Measurements from ENCODE around the gene CTTN.
"Not testable (repeated sequence)": the region's sequence is repeated elsewhere in the genome, so short reads cannot be mapped to it uniquely, and the experiment has no call there.

CTTN gene

DNA sequence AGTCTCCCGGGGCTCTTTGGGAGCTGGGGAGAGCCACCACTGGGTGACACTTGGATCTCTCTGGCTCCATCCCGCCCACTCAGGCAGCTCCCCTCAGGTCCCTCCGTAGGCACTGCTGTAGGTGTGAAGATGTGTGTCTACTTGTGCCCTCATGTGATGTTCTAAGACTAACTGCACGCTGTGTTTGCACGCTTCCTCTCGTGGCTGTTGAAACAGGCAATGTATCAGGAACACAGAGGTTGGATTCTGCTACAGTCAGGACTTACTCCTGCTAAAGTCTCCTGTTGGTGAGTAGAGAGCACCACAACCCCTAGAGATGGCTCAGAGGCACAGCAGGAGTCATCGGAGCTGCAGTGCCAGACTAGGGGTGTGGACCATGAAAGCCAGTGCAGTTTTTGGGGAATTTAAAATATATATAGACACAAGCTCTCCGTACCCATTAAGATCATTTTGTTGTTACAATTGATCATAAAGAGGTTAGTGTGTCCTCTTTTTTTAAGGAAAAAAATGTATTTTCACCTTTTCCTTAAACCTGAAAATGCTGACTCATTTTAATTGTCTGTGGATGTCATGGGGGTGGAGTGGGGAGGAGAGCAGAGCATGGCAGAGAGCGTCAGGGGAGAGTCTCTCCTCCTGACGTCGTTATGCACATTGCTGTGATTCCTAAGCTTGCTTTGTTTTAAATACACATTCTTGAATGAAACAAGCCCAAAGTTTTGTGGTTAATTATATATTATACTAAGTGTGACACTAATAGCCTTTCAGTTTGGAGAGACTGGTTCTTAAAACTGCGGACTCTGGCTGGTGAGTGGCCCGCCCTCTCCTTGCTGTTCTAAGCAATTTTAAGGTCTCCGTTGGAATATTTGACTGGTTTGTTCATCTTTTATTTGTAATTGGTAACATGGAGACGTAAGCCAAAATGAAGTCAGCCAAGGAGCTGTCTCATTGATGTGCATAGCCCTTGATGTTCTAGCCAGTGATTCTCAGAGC lies 16.2 kb upstream of the CTTN start:
- no peak for DNase-seq

- DNase-seq: no peak
These were observed 14.4 kb upstream of the CTTN start for GRCh38 chr11:70383664-70384565.

DNA sequence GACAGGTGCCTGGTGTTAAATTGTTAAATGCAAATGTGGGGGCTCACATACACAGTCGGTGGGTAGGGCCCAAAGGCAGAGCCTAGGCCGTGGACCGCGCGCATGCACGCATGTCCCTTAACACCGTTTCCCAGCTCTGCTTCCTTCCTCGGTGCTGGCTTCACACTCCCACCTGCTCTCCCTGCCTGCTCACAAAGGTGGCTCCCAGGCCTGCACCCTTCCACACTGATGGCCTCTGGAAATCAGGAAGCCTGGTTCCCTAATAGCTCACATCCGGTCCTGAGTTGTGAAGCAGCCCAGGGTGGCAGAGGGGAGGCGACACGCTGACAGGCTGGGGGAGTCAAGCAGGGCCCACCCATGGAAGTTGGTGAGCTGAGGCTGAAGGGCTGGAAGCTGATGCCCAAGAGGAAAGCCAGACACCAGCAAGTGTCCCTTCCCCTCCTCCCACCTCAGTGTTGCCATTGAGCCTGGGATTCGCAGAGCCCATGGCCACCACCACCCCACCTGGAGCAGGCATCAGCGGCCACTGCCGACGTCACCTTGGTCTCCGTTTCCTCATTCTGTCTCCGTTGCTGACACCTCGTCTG lies 13.7 kb upstream of the CTTN start:
- DNase-seq: no peak

GRCh38 chr11:70387564-70387963 lies 10.8 kb upstream of the CTTN start:
- no peak for DNase-seq

DNA sequence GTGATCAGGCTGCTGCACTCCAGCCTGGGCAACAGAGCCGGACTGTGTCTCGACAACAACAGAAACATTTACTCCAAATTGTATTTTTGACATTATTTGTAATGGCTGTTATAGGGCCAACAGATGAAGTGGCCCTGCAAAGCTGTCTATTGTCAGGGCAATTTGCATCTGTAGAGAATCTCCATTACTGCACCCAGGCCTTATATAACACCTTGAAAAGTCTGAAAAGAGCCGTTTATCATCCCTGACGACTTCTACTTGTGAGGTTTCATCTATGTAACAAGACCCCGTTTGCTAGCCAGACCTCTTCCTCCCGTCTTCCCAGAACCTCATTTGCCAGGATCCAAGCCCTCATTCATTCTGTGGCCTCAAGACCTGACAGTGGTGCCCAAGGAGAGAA lies 9.1 kb upstream of the CTTN start:
- no peak for DNase-seq

DNA sequence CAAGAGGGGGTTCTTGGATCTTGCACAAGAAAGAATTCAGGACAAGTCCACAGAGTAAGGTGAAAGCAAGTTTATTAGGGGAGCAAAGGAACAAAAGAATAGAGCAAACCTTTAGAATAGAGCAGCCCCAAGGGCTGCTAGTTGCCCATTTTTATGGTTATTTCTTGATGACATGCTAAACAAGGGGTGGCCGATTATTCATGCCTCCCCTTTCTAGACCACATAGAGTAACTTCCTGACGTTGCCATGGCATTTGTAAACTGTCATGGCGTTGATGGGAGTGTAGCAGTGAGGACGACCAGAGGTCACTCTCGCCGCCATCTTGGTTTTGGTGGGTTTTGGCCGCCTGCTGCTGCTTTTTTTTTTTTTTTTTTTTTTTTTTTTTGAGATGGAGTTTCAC lies 7.4 kb upstream of the CTTN start:
- not testable (repeated sequence) for DNase-seq

DNA sequence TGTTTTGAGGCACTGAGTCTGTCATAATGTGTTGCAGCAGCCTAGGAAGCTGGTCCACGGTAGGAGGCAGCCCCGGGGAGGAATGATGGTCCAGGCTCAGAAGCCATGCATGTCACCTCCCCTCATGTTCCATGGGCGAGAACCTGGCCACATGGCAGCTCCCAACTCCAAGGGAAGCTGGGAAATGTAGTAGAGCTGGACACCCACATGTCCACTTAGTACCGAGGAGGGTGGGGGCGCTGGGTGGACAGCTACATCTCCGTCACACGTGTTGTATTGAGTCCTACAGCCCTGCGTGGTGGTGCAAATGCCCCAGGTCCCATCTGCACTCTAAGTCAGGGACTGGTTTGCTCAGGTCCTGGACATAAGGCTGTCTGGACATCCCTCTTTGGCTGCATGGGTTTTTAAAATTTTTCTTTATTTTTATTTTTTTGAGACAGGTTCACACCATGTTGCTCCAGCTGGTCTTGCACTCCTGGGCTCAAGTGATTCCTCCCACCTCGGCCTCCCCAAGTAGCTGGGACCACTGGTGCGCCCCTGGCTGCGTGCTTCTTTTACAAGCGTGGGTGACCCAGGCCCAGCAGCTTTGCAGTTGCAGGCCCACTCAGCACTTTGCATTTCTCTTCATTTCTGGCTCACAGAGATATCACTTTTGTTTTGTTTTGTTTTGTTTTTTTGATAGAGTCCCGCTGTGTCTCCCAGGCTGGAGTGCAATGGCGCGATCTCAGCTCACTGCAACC lies 3.9 kb upstream of the CTTN start:
- DNase-seq: no peak

DNA sequence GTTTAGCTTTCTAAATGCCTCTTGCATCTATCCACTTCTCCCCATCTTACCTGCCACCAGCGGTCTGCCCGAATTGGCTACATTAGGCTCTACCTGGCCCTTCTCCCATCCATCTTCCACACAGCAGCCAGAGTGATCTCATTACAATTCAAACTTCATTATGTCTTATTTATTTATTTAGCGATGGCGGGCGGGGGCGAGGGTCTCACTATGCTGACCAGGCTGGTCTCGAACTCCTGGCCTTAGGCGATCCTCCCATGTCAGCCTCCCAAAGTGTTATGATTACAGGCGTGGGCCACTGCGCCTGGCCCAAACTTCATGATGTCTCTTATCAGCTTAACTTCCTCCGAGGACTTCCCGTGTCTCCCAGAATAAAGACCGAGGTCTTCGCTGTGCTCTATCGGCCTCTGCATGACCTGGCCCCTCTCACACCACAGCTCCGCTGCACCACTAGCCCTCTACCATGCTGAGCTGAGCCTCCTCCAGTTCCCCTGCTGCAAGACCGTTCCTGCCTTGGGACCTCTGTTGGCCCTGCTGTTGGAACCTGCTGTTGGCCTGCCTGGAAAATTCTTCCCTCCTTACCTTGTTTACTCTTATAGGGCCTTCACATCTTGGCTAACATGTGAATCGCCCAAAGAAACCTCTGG lies 870 bp upstream of the CTTN start:
- peak; percentile 32 for DNase-seq

DNA sequence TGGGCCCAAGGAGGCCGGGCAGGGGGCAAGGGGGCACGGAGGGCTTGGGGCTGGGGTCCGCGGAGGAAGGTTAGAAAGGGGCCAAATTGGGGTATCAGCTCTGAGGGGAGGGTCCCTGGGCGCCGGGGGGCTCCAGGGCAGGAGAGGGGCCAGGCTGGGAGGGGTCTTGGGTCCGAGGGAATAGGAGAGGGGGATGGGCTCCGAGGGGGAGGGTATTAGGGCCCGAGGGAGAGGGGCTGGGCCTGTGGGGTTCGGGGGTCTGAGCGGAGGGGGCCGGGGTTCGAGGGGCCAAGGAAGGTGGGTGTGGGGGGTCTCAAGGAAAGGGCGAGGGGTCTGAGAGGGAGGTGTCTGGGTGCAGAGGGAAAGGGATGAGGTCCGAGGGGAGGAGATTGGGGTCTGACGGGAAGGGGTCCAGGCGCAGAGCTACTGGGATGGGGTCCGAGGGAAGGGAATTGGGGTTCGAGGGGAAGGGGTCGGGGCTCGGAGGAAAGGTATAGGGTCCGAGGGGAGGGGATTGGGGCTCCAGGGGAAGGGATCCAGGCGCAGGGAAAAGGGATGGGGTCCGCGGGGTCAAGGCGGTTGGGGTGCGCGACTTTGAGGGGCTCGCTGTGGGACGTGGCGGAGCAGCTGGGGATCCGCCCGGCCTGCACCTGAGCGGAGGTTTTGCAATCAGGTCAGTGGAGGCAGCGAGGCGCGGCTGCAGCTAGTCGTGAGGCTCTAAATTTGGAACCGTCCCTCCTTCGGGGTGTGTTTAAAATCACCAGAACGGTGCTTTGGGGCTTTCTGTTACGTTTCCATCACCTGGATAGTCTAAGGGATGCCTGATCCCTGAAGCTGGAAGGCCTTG lies 728 bp downstream of the CTTN start:
- peak; percentile 33 for DNase-seq

GRCh38 chr11:70399681-70400112 lies 1.4 kb downstream of the CTTN start:
- no peak for DNase-seq

DNA sequence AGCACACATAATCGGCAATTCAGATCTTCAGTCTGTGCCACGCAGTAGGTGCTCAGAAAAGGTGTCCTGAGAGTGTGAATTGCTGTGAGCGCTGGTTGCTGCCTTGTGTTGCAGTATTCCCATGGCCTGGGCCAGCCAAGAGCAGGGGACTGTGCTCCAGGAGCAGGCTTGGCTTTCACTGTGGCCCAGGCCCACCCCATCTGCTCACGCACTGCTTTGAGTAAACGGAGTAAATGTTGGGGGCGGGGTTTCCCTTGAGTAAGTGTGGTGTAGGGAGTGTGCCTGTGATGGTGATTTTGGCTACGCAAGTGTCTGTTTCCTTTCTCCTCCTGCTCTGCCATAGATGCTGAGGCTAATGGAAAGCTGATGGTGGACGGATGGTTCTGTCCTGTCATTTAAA lies 2.3 kb downstream of the CTTN start:
- DNase-seq: no peak

- no peak for DNase-seq
These were observed 3.7 kb downstream of the CTTN start for GRCh38 chr11:70402016-70402415.

GRCh38 chr11:70402685-70403084 lies 4.4 kb downstream of the CTTN start:
- no peak for DNase-seq

- no peak for DNase-seq
These were observed 5.9 kb downstream of the CTTN start for GRCh38 chr11:70404244-70404643.

- DNase-seq: no peak
These were observed 7.5 kb downstream of the CTTN start for GRCh38 chr11:70405679-70406395.

DNA sequence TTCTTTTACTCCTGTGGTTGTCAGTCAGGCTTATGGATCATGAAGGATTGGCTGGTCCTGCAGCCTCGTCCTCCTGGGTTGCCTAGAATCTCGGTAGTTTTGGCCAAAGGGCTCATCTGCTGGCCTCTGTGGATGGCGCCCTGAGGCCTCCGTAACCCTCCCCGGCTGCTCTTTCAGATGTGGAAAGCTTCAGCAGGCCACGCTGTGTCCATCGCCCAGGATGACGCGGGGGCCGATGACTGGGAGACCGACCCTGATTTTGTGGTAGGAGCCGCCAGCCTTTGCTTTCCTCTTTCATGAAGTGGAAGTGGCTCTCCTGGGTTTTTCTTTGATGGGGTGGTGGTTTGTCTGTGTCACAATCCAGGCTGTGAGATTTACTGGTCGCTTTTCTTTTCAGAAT lies 8.8 kb downstream of the CTTN start:
- DNase-seq: no peak

DNA sequence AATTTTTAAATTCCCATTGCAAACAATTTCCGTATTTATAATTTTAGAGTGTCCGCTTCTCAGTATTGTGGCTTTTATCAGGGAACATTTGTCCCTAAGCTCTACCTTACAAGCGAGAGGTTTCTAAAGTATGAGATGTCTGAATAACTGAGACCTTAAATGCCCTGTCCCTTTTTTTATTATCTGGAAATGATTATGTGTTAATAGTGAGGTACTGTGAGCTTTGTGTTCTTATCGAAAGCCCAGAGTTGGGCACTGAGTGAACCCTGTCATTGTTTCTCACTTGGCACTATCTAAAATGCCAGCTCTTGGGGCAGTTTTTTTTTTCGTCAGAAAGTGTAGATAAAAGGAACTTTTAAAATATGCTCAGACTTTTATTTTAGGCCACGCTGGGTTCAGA lies 9.5 kb downstream of the CTTN start:
- no peak for DNase-seq

GRCh38 chr11:70408326-70408725 lies 10.0 kb downstream of the CTTN start:
- not testable (repeated sequence) for DNase-seq

DNA sequence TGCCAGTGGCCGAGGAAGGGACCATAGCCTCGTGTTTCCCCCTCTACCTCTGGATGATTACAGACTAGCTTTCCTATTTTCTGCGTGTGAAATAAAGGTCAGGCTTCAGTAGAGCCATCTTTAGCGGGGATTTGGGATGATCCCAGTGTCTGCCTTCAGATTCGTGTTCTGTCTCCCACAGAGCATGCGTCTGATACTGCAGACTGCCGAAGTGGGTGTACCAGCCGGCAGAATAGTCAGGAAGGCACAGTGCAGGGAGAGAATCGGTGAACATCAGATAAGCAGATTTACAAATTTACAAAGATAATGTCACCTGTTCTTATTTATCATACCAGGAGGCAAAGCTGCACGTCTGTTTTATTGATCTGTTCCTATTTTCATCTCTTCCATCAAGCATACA lies 11.1 kb downstream of the CTTN start:
- DNase-seq: no peak

GRCh38 chr11:70409871-70410270 lies 11.5 kb downstream of the CTTN start:
- no peak for DNase-seq

Measured in stimulated activated CD8-positive, alpha-beta memory T cell treated with anti-CD3 and anti-CD28 coated beads, Interleukin-4, amount 100 ng/mL, for 48 hours (primary cell).